B cell (primary cell): ENCODE data around the gene SKAP1. TPM values are rescaled to one million over a fixed set of nuclear protein-coding genes. Genes with fewer than 3 reads are reported as not detected.

Experiments
- ATAC-seq: fragments of 200-7000 bp; cut with Tn5 transposase; one replicate; pipeline ENCODE4 v1.10.0; 2021; ENCODE audit warnings: low read depth, mild to moderate bottlenecking, moderate number of reproducible peaks, moderate library complexity
- CTCF ChIA-PET: fragments of 350-600 bp; sonication (Branson Sonifier 250); formaldehyde crosslinking; loops from one replicate; lab custom pipeline; 2021; ENCODE audit warnings: antibody characterized with exemption, inconsistent platforms; lab: Charles Lee
- POLR2A ChIA-PET: fragments of 350-600 bp; sonication (Branson Sonifier 250); formaldehyde crosslinking; loops from one replicate; lab custom pipeline; 2021; ENCODE audit warnings: antibody characterized with exemption; lab: Charles Lee
- DNase-seq: peaks from one replicate; pipeline ENCODE4 v3.0.0; 2013
- H2AFZ ChIP-seq: 2 replicates; pipeline ENCODE4 v1.6.1; 2012; ENCODE audit warnings: mild to moderate bottlenecking, low read depth, low read length; ENCODE audit not compliant: insufficient read depth, poor library complexity, severe bottlenecking
- H3K27ac ChIP-seq, 2 donors: 1 replicate in 1 of 2; 2 replicates in 1 of 2; pipeline ENCODE4 v1.5.1; 2012 to 2013; ENCODE audit warnings: low read length in 2 of 2, mild to moderate bottlenecking in 2 of 2, moderate library complexity in 1 of 2
- H3K27me3 ChIP-seq, 4 experiments: fragments of 200-600 bp in 1 of 4; sonication (generic) in 1 of 4; replicated peaks in 1 of 4; 1 replicate in 2 of 4; 2 replicates in 2 of 4; pipeline versions ENCODE4 v1.6.1 to v1.7.0; 2013 to 2016; ENCODE audit warnings: low read length in 3 of 4, mild to moderate bottlenecking in 2 of 4, mixed read lengths in 1 of 4, moderate library complexity in 1 of 4; ENCODE audit not compliant: insufficient read depth in 4 of 4, control insufficient read depth in 3 of 4; ENCODE audit errors: control extremely low read depth in 1 of 4
- H3K36me3 ChIP-seq, 2 experiments: replicated peaks in 1 of 2; 1 replicate in 1 of 2; 2 replicates in 1 of 2; pipeline versions ENCODE4 v1.6.1 to v1.7.1; 2013; ENCODE audit warnings: low read length in 1 of 2; ENCODE audit not compliant: insufficient read depth in 2 of 2, control insufficient read depth in 1 of 2; ENCODE audit errors: control extremely low read depth in 1 of 2, extremely low read depth in 1 of 2
- H3K4me1 ChIP-seq, 2 donors: fragments of 200-600 bp in 1 of 2; sonication (generic) in 1 of 2; 1 replicate in 1 of 2; 2 replicates in 1 of 2; pipeline versions ENCODE4 v1.5.1 to v1.6.1; 2013 to 2017; ENCODE audit warnings: low read length in 2 of 2; ENCODE audit not compliant: control insufficient read depth in 2 of 2, insufficient read depth in 2 of 2
- H3K4me2 ChIP-seq: replicated peaks from 2 replicates; pipeline ENCODE3; 2012; ENCODE audit warnings: mild to moderate bottlenecking, low read depth, low read length; ENCODE audit not compliant: poor library complexity, severe bottlenecking
- H3K4me3 ChIP-seq, 5 experiments: fragments of 200-600 bp in 1 of 5; sonication (generic) in 1 of 5; 1 replicate in 3 of 5; 2 replicates in 2 of 5; pipeline versions ENCODE4 v1.5.1 to v1.7.0; 2011 to 2016; ENCODE audit warnings: low read length in 4 of 5, mild to moderate bottlenecking in 4 of 5, low read depth in 2 of 5, control low read depth in 1 of 5, moderate library complexity in 1 of 5; ENCODE audit not compliant: insufficient read depth in 1 of 5; ENCODE audit errors: control extremely low read depth in 1 of 5, extremely low read depth in 1 of 5
- H3K79me2 ChIP-seq: fragments of 200-600 bp; sonication (generic); one replicate; pipeline ENCODE4 v1.6.0; 2016; ENCODE audit warnings: low read length; ENCODE audit not compliant: control insufficient read depth, insufficient read depth
- H3K9ac ChIP-seq: fragments of 200-600 bp; sonication (generic); 2 replicates; pipeline ENCODE4 v1.6.1; 2017; ENCODE audit warnings: mild to moderate bottlenecking, low read length, moderate library complexity
- H3K9me3 ChIP-seq, 3 donors: one replicate each; pipeline versions ENCODE4 v1.6.1 to v1.7.1; 2013; ENCODE audit warnings: low read length in 2 of 3; ENCODE audit not compliant: control insufficient read depth in 2 of 3, insufficient read depth in 1 of 3; ENCODE audit errors: control extremely low read depth in 1 of 3
- H4K20me1 ChIP-seq: 2 replicates; pipeline ENCODE4 v1.6.0; 2012; ENCODE audit warnings: mild to moderate bottlenecking, low read length; ENCODE audit not compliant: insufficient read depth, control insufficient read depth, poor library complexity, severe bottlenecking
- H3K27ac Mint-ChIP-seq: one replicate; pipeline ENCODE4 v1.8.0; 2021; ENCODE audit warnings: mixed read lengths
- H3K27me3 Mint-ChIP-seq: one replicate; pipeline ENCODE4 v1.8.0; 2021; ENCODE audit warnings: mixed read lengths
- H3K4me1 Mint-ChIP-seq: one replicate; pipeline ENCODE4 v1.8.0; 2021; ENCODE audit warnings: mixed read lengths
- H3K4me3 Mint-ChIP-seq: one replicate; pipeline ENCODE4 v1.8.0; 2021; ENCODE audit warnings: mixed read lengths
- H3K9me3 Mint-ChIP-seq: one replicate; pipeline ENCODE4 v1.8.0; 2022; ENCODE audit warnings: mixed read lengths; ENCODE audit not compliant: insufficient read depth
- EZH2 ChIP-seq: IDR thresholded peaks from 2 replicates; pipeline ENCODE4 v1.6.1; 2012; ENCODE audit warnings: borderline replicate concordance, low read depth, mild to moderate bottlenecking, moderate library complexity, low read length; ENCODE audit not compliant: insufficient read depth, poor library complexity, severe bottlenecking
- WGBS: methylation state at CpG from one replicate; pipeline ENCODE4 v1.1.5; 2013; ENCODE audit warnings: missing lambda C conversion rate; ENCODE audit not compliant: insufficient coverage; 5-methylcytosine and 5-hydroxymethylcytosine counted together
- intact Hi-C: fragments of 100-400 bp; cut with micrococcal nuclease; formaldehyde crosslinking; loops from one replicate; pipeline ENCODE4 v1.10.0; 2022
- polyA plus RNA-seq: library from polyadenylated mRNA; depleted of rRNA; stranded (reverse); fragments of >200 nt; gene quantifications from 2 replicates; pipeline ENCODE4 v1.2.3, GENCODE V29; 2012
- total RNA-seq, 2 donors: library from RNA; stranded (reverse); fragments of 120-200 nt in 1 of 2; gene quantifications; 1 replicate in 1 of 2; 2 replicates in 1 of 2; pipeline versions ENCODE4 v1.2.3 to v1.2.4, GENCODE V29; 2013 to 2022
- TF ChIP-seq, protein P1 (sequence below): fragments of 200-600 bp; IDR thresholded peaks from one replicate; pipeline ENCODE4 v1.8.0; 2022; ENCODE audit warnings: antibody characterized with exemption, mild to moderate bottlenecking

The SKAP1 gene
- total and polyA plus RNA-seq, 2 donors (not counting 1 experiment from before 2014, with no cell fraction given), result 33.1 to 37.3 TPM

DNA sequence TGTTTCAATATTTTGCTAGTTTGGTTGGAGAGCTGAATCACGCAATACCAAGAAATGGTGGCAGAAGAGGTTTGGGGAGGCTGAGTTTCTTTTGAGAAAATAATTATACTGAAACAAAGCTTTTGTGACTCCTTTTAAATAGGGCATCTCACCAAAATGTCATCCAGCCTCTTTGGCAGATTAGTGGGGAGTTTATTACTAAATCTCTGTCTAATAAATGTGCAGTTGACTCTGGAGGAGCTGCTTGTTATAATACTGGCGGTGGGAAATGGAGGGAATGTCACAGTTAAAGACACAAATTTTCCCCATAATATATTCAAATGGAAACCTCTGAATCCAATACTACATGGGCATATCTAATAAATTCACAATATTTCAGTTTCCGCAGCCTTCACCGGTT is 277.7 kb downstream of the SKAP1 start:
- DNase-seq (no peak), ATAC-seq (no peak)
- Histone ChIP-seq H3K9ac (no peak overlapping the region), H3K27me3 (no peaks in the 10 kb centered on the region), H3K79me2 (no peaks in the 10 kb centered on the region), H3K36me3 (peaks cover 0 to 13% of the 10 kb centered on the region in 2 experiments), H3K4me3 (no peak overlapping the region), H3K4me1 (no peaks in the 10 kb centered on the region), H4K20me1 (no peaks in the 10 kb centered on the region), H3K9me3 (no peaks in the 10 kb centered on the region), H3K27ac (no peak overlapping the region), H3K4me2 (no peak overlapping the region), H2AFZ (no peak overlapping the region)
- TF ChIP-seq, protein P1, sequence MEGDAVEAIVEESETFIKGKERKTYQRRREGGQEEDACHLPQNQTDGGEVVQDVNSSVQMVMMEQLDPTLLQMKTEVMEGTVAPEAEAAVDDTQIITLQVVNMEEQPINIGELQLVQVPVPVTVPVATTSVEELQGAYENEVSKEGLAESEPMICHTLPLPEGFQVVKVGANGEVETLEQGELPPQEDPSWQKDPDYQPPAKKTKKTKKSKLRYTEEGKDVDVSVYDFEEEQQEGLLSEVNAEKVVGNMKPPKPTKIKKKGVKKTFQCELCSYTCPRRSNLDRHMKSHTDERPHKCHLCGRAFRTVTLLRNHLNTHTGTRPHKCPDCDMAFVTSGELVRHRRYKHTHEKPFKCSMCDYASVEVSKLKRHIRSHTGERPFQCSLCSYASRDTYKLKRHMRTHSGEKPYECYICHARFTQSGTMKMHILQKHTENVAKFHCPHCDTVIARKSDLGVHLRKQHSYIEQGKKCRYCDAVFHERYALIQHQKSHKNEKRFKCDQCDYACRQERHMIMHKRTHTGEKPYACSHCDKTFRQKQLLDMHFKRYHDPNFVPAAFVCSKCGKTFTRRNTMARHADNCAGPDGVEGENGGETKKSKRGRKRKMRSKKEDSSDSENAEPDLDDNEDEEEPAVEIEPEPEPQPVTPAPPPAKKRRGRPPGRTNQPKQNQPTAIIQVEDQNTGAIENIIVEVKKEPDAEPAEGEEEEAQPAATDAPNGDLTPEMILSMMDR, result no peak
- no peak for TF ChIP-seq EZH2
- Mint-ChIP-seq H3K4me1 (no peaks in the 10 kb centered on the region), H3K9me3 (no peaks in the 10 kb centered on the region), H3K4me3 (no peak overlapping the region), H3K27me3 (no peaks in the 10 kb centered on the region), H3K27ac (no peak overlapping the region)
- intact Hi-C loops, result no loop called here
- ChIA-PET POLR2A (no interaction called here), CTCF (no interaction called here)
- no CpG with 5 or more reads among the region's 4 CpGs for WGBS

DNA sequence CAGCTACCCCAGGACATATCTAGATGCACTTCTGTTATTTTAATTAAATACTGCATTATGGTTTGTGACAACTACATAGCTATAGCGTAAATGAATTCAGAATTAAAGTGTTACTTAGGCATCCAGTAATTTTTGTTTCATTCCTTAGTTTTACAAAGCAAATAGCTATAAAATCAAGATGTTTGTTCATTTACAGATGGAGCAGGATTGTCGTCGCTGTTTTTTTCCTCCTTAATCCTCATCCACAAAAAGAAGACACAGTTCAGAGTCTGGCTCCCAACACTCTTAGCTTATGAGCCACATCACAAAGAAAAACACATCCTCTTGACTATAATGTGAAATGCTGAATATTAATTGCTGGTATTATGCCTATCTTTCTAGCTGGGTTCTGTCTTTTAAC is 278.8 kb downstream of the SKAP1 start:
- TF ChIP-seq, protein P1, result no peak
- no peak for TF ChIP-seq EZH2
- ATAC-seq, result no peak
- Histone ChIP-seq H3K4me3 (no peak overlapping the region), H3K9ac (no peak overlapping the region), H3K4me2 (no peak overlapping the region), H3K4me1 (no peaks in the 10 kb centered on the region), H4K20me1 (no peaks in the 10 kb centered on the region), H3K9me3 (no peaks in the 10 kb centered on the region), H3K79me2 (no peaks in the 10 kb centered on the region), H3K36me3 (peaks cover 0 to 13% of the 10 kb centered on the region in 2 experiments), H2AFZ (no peak overlapping the region), H3K27me3 (no peaks in the 10 kb centered on the region), H3K27ac (no peak overlapping the region)
- CTCF ChIA-PET, result interaction anchor here (0.9 kb wide), 1 partner anchor 25 kb away, joined by 3 read pairs; no protein-coding TSS in a partner anchor
- H3K4me3 Mint-ChIP-seq, result no peak overlapping the region
- intact Hi-C loops, result no loop called here
- no peak overlapping the region for H3K27ac Mint-ChIP-seq
- no peaks in the 10 kb centered on the region for H3K27me3 Mint-ChIP-seq
- H3K9me3 Mint-ChIP-seq, result no peaks in the 10 kb centered on the region
- POLR2A ChIA-PET, result no interaction called here
- H3K4me1 Mint-ChIP-seq, result no peaks in the 10 kb centered on the region
- DNase-seq, result no peak
- no CpG with 5 or more reads among the region's 3 CpGs for WGBS
